SU-DHL-6 (cell line): Measurements from ENCODE around the gene RABL6.

ENCODE experiments used
- H2AFZ ChIP-seq: fragments of 200-600 bp; sonication (generic); 2 replicates; pipeline ENCODE4 v1.6.1; 2014; ENCODE audit warnings: low read depth, mild to moderate bottlenecking, moderate library complexity, mixed read lengths, antibody characterized with exemption, low read length; ENCODE audit not compliant: severe bottlenecking
- H3F3A ChIP-seq: fragments of 200-600 bp; shearing (Covaris generic); 2 replicates; pipeline ENCODE4 v1.6.0; 2016; ENCODE audit warnings: antibody characterized with exemption, mild to moderate bottlenecking; ENCODE audit not compliant: insufficient read depth
- H3K27ac ChIP-seq: fragments of 200-600 bp; sonication (generic); 2 replicates; pipeline ENCODE4 v1.5.1; 2016; ENCODE audit warnings: low read depth, mild to moderate bottlenecking, low read length, moderate library complexity, mixed read lengths
- H3K27me3 ChIP-seq: fragments of 200-600 bp; sonication (generic), shearing (Covaris generic); 2 replicates; pipeline ENCODE4 v1.6.0; 2014; ENCODE audit warnings: mild to moderate bottlenecking, low read length
- H3K36me3 ChIP-seq: fragments of 200-600 bp; sonication (generic); 2 replicates; pipeline ENCODE4 v1.6.1; 2014; ENCODE audit warnings: mild to moderate bottlenecking, low read length, mixed read lengths
- H3K4me2 ChIP-seq: fragments of 300-600, 200-600 bp; shearing (Covaris generic), sonication (generic); 2 replicates; pipeline ENCODE4 v1.6.0; 2014; ENCODE audit warnings: low read length, low read depth, mild to moderate bottlenecking; ENCODE audit not compliant: poor library complexity, severe bottlenecking
- H3K4me3 ChIP-seq: fragments of 200-600 bp; sonication (generic); 2 replicates; pipeline ENCODE4 v1.5.1; 2014; ENCODE audit warnings: antibody characterized with exemption, low read length, mild to moderate bottlenecking, mixed read lengths; ENCODE audit not compliant: insufficient read depth, poor library complexity, severe bottlenecking
- H3K79me2 ChIP-seq: fragments of 200-600 bp; sonication (generic); 2 replicates; pipeline ENCODE4 v1.6.1; 2014; ENCODE audit warnings: mild to moderate bottlenecking, low read length, moderate library complexity; ENCODE audit not compliant: insufficient read depth
- H3K9ac ChIP-seq: fragments of 200-600 bp; sonication (generic); 2 replicates; pipeline ENCODE4 v1.7.0; 2014; ENCODE audit warnings: mild to moderate bottlenecking, low read length
- H3K9me2 ChIP-seq: fragments of 200-600 bp; sonication (generic); replicated peaks from 2 replicates; pipeline ENCODE4 v1.6.1; 2014; ENCODE audit warnings: low read length; ENCODE audit not compliant: insufficient read depth
- H3K9me3 ChIP-seq: fragments of 200-600 bp; sonication (generic); 2 replicates; pipeline ENCODE4 v1.6.1; 2014; ENCODE audit warnings: low read length, mixed read lengths; ENCODE audit not compliant: insufficient read depth
- H4K20me1 ChIP-seq: fragments of 200-600 bp; sonication (generic); 2 replicates; pipeline ENCODE4 v1.6.1; 2014; ENCODE audit warnings: low read depth, mild to moderate bottlenecking, antibody characterized with exemption, low read length, moderate library complexity, mixed read lengths
- CTCF ChIP-seq: fragments of 200-600 bp; sonication (generic); IDR thresholded peaks from one replicate; pipeline ENCODE4 v1.5.1; 2017; ENCODE audit warnings: antibody characterized with exemption, mild to moderate bottlenecking, low read length, moderate library complexity; ENCODE audit not compliant: insufficient read depth, poor library complexity, severe bottlenecking
- EZH2phosphoT487 ChIP-seq: fragments of 200-600 bp; sonication (generic), shearing (Covaris generic); conservative IDR thresholded peaks from 2 replicates; pipeline ENCODE4 v1.6.1; 2018; ENCODE audit warnings: mild to moderate bottlenecking, antibody characterized with exemption, low read length, moderate library complexity, mixed read lengths

RABL6 gene, protein sequence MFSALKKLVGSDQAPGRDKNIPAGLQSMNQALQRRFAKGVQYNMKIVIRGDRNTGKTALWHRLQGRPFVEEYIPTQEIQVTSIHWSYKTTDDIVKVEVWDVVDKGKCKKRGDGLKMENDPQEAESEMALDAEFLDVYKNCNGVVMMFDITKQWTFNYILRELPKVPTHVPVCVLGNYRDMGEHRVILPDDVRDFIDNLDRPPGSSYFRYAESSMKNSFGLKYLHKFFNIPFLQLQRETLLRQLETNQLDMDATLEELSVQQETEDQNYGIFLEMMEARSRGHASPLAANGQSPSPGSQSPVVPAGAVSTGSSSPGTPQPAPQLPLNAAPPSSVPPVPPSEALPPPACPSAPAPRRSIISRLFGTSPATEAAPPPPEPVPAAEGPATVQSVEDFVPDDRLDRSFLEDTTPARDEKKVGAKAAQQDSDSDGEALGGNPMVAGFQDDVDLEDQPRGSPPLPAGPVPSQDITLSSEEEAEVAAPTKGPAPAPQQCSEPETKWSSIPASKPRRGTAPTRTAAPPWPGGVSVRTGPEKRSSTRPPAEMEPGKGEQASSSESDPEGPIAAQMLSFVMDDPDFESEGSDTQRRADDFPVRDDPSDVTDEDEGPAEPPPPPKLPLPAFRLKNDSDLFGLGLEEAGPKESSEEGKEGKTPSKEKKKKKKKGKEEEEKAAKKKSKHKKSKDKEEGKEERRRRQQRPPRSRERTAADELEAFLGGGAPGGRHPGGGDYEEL

GRCh38 chr9:136807281-136808074, at the start of gene RABL6:
TSS of gene RABL6 (plus strand) at chr9:136807948. CDS start at chr9:136808197, 249 bp downstream.
- Histone ChIP-seq H3K9ac (peak within 1 kb of the TSS; percentile 99), H3K27ac (peak within 1 kb of the TSS; percentile 75), H3K4me3 (peak within 1 kb of the TSS; percentile 94), H3K79me2 (peaks cover 51% of the 10 kb centered on the region), H3K9me3 (no peaks in the 10 kb centered on the region), H3K4me2 (peak within 1 kb of the TSS; percentile 82), H4K20me1 (peaks cover 3% of the 10 kb centered on the region; the same call in 1 of the 2 replicates), H3F3A (no peaks in the 10 kb centered on the region), H3K36me3 (peaks cover 14% of the 10 kb centered on the region), H3K27me3 (no peaks in the 10 kb centered on the region), H2AFZ (peak within 1 kb of the TSS; percentile 88), H3K9me2 (no peaks in the 10 kb centered on the region)
- no peak for TF ChIP-seq EZH2phosphoT487
- no peak for TF ChIP-seq CTCF

GRCh38 chr9:136759001-136759400, 48.7 kb upstream of the RABL6 start:
- no peak overlapping the region for H3K27ac ChIP-seq
- no peaks in the 10 kb centered on the region for H3K79me2 ChIP-seq
- no peak overlapping the region for H3K9ac ChIP-seq
- no peaks in the 10 kb centered on the region for H3K27me3 ChIP-seq
- H3K36me3 ChIP-seq = no peaks in the 10 kb centered on the region
- H4K20me1 ChIP-seq = no peaks in the 10 kb centered on the region
- no peak for TF ChIP-seq EZH2phosphoT487
- no peak for TF ChIP-seq CTCF
- H2AFZ ChIP-seq = no peak overlapping the region
- no peaks in the 10 kb centered on the region for H3K9me2 ChIP-seq
- no peak overlapping the region for H3K4me3 ChIP-seq
- H3F3A ChIP-seq = no peaks in the 10 kb centered on the region
- H3K4me2 ChIP-seq = no peak overlapping the region
- H3K9me3 ChIP-seq = no peaks in the 10 kb centered on the region

DNA sequence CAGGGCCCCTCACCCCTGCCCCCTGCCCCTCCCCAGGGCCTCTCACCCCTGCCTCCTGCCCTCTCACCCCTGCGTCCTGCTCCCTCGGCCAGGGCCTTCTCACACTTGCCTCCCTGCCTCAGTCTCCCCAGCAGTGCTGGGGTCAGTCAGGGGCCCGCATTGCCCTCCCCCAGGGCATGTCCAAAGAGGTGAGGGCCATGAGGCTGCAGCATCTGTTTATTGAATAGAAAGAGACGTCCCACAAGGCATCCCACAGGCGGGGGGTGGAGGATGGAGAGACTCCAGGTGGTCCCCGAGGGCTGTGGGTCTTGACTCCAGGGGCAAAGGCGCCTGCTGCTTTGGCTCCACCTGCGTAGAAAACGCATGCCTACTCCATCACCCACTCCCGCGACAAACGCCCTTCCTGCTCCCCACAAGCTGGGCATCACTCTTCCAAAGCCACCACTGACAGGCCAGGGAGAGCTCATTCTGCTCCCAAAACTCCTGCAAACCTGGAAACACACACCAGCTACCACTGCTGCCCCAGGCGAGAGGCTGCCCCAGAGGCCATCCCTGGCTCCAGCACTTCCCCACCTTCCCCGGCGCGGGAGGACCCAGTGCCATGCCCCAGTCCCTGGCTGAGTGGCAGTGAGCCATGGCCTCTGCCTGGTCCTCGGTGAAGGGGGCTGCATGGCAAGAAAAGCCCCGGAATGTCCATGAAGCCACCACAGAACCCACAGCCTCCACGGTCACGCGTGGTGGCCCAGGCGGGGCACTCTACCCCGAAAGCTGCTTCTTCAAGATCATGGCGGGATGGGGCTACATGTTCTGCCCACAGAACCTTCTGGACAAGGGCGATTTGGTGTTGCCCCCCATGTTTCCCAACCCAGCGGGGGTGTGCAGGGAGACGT, 48.1 kb upstream of the RABL6 start:
- Histone ChIP-seq H3K27ac (no peak overlapping the region), H2AFZ (no peak overlapping the region), H3K9me3 (no peaks in the 10 kb centered on the region), H3K79me2 (no peaks in the 10 kb centered on the region), H3K27me3 (no peaks in the 10 kb centered on the region), H4K20me1 (no peaks in the 10 kb centered on the region), H3F3A (no peaks in the 10 kb centered on the region), H3K4me3 (no peak overlapping the region), H3K9me2 (no peaks in the 10 kb centered on the region), H3K36me3 (no peaks in the 10 kb centered on the region), H3K9ac (no peak overlapping the region), H3K4me2 (no peak overlapping the region)
- TF ChIP-seq EZH2phosphoT487 (no peak), CTCF (no peak)
